Gastroesophageal sphincter (tissue), 3 donors: ENCODE measurements around the gene WDR70.

ENCODE experiments used
- EP300 ChIP-seq: sonication (generic); formaldehyde crosslinking; IDR thresholded peaks from one replicate; pipeline ENCODE4 v1.6.1; 2017; ENCODE audit warnings: antibody characterized with exemption, mild to moderate bottlenecking
- POLR2AphosphoS5 ChIP-seq: sonication (generic); formaldehyde crosslinking; IDR thresholded peaks from one replicate; pipeline ENCODE4 v1.6.1; 2017; ENCODE audit warnings: antibody characterized with exemption
- TF ChIP-seq, protein P1 (sequence below), 4 experiments: fragments of 200-600 bp in 2 of 4; fragments of 450-650 bp in 2 of 4; sonication (generic) in 1 of 4; IDR thresholded peaks; one replicate each; pipeline ENCODE4 v1.5.1; 2017 to 2019; ENCODE audit warnings: antibody characterized with exemption in 4 of 4, mild to moderate bottlenecking in 2 of 4, moderate library complexity in 2 of 4

DNA sequence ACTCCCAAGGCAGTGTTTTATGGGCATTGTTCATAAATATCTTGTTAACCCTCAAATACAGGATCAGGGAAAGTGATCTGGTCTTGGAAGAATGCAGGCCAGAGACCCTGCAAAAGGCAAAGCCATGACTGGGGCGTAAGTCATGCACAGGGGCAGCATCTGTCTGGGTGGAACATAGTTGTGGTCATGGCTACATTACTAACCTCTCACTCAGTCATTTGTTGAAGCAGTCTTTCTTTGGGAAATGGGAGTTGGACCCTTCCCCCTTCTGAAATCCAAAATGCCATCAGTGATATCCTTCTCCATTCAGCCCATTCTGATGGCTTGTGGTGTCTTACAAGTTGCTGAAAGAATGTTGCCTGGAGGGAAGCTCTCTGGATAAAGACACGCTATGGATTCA is 392.6 kb downstream of the WDR70 start:
- TF ChIP-seq, protein P1, sequence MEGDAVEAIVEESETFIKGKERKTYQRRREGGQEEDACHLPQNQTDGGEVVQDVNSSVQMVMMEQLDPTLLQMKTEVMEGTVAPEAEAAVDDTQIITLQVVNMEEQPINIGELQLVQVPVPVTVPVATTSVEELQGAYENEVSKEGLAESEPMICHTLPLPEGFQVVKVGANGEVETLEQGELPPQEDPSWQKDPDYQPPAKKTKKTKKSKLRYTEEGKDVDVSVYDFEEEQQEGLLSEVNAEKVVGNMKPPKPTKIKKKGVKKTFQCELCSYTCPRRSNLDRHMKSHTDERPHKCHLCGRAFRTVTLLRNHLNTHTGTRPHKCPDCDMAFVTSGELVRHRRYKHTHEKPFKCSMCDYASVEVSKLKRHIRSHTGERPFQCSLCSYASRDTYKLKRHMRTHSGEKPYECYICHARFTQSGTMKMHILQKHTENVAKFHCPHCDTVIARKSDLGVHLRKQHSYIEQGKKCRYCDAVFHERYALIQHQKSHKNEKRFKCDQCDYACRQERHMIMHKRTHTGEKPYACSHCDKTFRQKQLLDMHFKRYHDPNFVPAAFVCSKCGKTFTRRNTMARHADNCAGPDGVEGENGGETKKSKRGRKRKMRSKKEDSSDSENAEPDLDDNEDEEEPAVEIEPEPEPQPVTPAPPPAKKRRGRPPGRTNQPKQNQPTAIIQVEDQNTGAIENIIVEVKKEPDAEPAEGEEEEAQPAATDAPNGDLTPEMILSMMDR (IDR thresholded peaks at IDR 0.05), result no peak
- TF ChIP-seq POLR2AphosphoS5 (no peak), EP300 (no peak)
